WTC11 (cell line): ENCODE data around the gene EFCAB13.

Experiments
- TF ChIP-seq, protein P1 (sequence below): fragments of 200-600 bp; IDR thresholded peaks from 2 replicates; pipeline ENCODE4 v1.8.0; 2022; ENCODE audit warnings: antibody characterized with exemption
- TF ChIP-seq, protein P2 (sequence below): sonication (generic); formaldehyde crosslinking; conservative IDR thresholded peaks from 2 replicates; pipeline ENCODE4 v1.8.1; 2022; ENCODE audit warnings: mild to moderate bottlenecking, missing genetic modification reagents
- TF ChIP-seq, protein P3 (sequence below): sonication (generic); formaldehyde crosslinking; IDR thresholded peaks from 2 replicates; pipeline ENCODE4 v1.8.0; 2022; ENCODE audit warnings: mild to moderate bottlenecking, missing genetic modification reagents

DNA sequence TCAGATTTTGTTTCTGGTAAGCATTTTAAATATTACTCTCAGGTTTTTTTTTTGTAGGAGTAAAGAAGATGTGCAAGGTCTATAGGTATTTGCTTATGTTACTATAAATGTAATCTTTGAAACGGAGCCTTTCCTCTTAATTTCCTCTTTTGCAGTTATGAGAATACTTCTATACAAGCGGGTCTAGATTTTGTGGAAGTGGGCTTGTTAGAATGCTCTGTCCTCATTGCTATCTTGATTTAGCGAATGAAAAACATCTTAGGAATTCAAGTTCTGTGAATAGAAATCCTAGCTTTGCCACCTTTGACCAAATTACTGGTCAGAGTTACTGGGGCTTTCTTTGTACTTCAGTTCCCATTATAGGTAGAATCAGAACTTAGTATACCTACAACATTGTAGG is 80.3 kb downstream of the EFCAB13 start:
- TF ChIP-seq, protein P1, sequence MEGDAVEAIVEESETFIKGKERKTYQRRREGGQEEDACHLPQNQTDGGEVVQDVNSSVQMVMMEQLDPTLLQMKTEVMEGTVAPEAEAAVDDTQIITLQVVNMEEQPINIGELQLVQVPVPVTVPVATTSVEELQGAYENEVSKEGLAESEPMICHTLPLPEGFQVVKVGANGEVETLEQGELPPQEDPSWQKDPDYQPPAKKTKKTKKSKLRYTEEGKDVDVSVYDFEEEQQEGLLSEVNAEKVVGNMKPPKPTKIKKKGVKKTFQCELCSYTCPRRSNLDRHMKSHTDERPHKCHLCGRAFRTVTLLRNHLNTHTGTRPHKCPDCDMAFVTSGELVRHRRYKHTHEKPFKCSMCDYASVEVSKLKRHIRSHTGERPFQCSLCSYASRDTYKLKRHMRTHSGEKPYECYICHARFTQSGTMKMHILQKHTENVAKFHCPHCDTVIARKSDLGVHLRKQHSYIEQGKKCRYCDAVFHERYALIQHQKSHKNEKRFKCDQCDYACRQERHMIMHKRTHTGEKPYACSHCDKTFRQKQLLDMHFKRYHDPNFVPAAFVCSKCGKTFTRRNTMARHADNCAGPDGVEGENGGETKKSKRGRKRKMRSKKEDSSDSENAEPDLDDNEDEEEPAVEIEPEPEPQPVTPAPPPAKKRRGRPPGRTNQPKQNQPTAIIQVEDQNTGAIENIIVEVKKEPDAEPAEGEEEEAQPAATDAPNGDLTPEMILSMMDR: no peak
- TF ChIP-seq, protein P2, sequence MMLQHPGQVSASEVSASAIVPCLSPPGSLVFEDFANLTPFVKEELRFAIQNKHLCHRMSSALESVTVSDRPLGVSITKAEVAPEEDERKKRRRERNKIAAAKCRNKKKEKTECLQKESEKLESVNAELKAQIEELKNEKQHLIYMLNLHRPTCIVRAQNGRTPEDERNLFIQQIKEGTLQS (CRISPR knock-in tag): no peak
- TF ChIP-seq, protein P3, sequence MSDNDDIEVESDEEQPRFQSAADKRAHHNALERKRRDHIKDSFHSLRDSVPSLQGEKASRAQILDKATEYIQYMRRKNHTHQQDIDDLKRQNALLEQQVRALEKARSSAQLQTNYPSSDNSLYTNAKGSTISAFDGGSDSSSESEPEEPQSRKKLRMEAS (CRISPR knock-in tag): no peak
